GM23248 (cell line): Measurements from ENCODE around the gene CTU2. TPM values are rescaled to one million over a fixed set of nuclear protein-coding genes. Genes with fewer than 3 reads are reported as not detected.

Experiments
- DNase-seq: peaks from one replicate; pipeline ENCODE4 v3.0.0-alpha.2; 2015
- H2AFZ ChIP-seq: fragments of 200-600 bp; sonication (generic); 2 replicates; pipeline ENCODE4 v1.6.1; 2016; ENCODE audit warnings: antibody characterized with exemption
- H3F3A ChIP-seq: fragments of 200-600 bp; sonication (generic); 2 replicates; pipeline ENCODE4 v1.6.1; 2016; ENCODE audit warnings: mild to moderate bottlenecking, antibody characterized with exemption, mixed run types; ENCODE audit not compliant: insufficient read depth
- H3K27ac ChIP-seq: fragments of 200-600 bp; sonication (generic); 2 replicates; pipeline ENCODE4 v1.5.1; 2016; ENCODE audit warnings: mild to moderate bottlenecking
- H3K27me3 ChIP-seq: fragments of 200-600 bp; sonication (generic); replicated peaks from 2 replicates; pipeline ENCODE4 v1.6.1; 2016; ENCODE audit warnings: mild to moderate bottlenecking; ENCODE audit not compliant: insufficient read depth
- H3K36me3 ChIP-seq: fragments of 200-600 bp; sonication (generic); 2 replicates; pipeline ENCODE4 v1.6.1; 2016; ENCODE audit warnings: low read depth, mild to moderate bottlenecking
- H3K4me1 ChIP-seq: fragments of 200-600 bp; sonication (generic); 2 replicates; pipeline ENCODE4 v1.6.1; 2016; ENCODE audit warnings: mild to moderate bottlenecking; ENCODE audit not compliant: insufficient read depth
- H3K4me2 ChIP-seq: fragments of 200-600 bp; sonication (generic); one replicate; pipeline ENCODE4 v1.6.1; 2016; ENCODE audit warnings: mild to moderate bottlenecking; ENCODE audit not compliant: unreplicated experiment
- H3K4me3 ChIP-seq: fragments of 200-600 bp; sonication (generic); 2 replicates; pipeline ENCODE4 v1.5.1; 2016; ENCODE audit warnings: mild to moderate bottlenecking
- H3K79me2 ChIP-seq: fragments of 200-600 bp; sonication (generic); 2 replicates; pipeline ENCODE4 v1.6.1; 2016; ENCODE audit warnings: mild to moderate bottlenecking; ENCODE audit not compliant: insufficient read depth
- H3K9ac ChIP-seq: fragments of 200-600 bp; sonication (generic); 2 replicates; pipeline ENCODE4 v1.6.1; 2016; ENCODE audit warnings: mild to moderate bottlenecking
- H3K9me2 ChIP-seq: fragments of 200-600 bp; sonication (generic); 2 replicates; pipeline ENCODE4 v1.6.1; 2016; ENCODE audit warnings: mixed run types, mild to moderate bottlenecking, moderate library complexity; ENCODE audit not compliant: insufficient read depth
- H3K9me3 ChIP-seq: fragments of 200-600 bp; sonication (generic); one replicate; pipeline ENCODE4 v1.6.1; 2017; ENCODE audit warnings: low read depth
- H4K20me1 ChIP-seq: fragments of 200-600 bp; sonication (generic); 2 replicates; pipeline ENCODE4 v1.6.0; 2016; ENCODE audit not compliant: insufficient read depth
- EZH2 ChIP-seq: fragments of 200-600 bp; sonication (generic); IDR thresholded peaks from 2 replicates; pipeline ENCODE4 v1.6.1; 2018; ENCODE audit warnings: antibody characterized with exemption, mild to moderate bottlenecking; ENCODE audit not compliant: insufficient read depth, poor library complexity, severe bottlenecking
- EZH2phosphoT487 ChIP-seq: fragments of 200-600 bp; sonication (generic); IDR thresholded peaks from 2 replicates; pipeline ENCODE4 v1.6.1; 2018; ENCODE audit warnings: antibody characterized with exemption, moderate library complexity, mild to moderate bottlenecking, low read depth; ENCODE audit not compliant: insufficient read depth
- WGBS, 2 experiments: methylation state at CpG; one replicate each; pipeline ENCODE4 v1.1.6; 2015 to 2017; ENCODE audit warnings: low lambda C conversion rate in 2 of 2, low coverage in 1 of 2; ENCODE audit errors: missing lambda C conversion rate in 2 of 2; 5-methylcytosine and 5-hydroxymethylcytosine counted together
- in situ Hi-C: fragments of 300-500 bp; cut with MboI; formaldehyde crosslinking; loops from 2 replicates; pipeline ENCODE4 v1.15.0; 2020
- polyA plus RNA-seq: library from polyadenylated mRNA; unstranded; fragments of >200 nt; fragmentation: Nextera tagmentation; extraction: Ambion mirVana; gene quantifications from 2 replicates; pipeline ENCODE4 v1.2.1, GENCODE V29; 2016
- total RNA-seq: library from RNA; depleted of rRNA; stranded (reverse); fragments of >200 nt; shearing (Covaris generic); gene quantifications from 2 replicates; pipeline ENCODE4 v1.2.3, GENCODE V29; 2014

Gene CTU2
- total and polyA plus RNA-seq, 2 experiments from 2014 or later, result 16.1 to 20.4 TPM

- no peak for DNase-seq
- Histone ChIP-seq H3K27ac (no peak overlapping the region), H3K4me3 (no peak overlapping the region), H3K36me3 (peaks cover 11% of the 10 kb centered on the region; the same call in 1 of the 2 replicates), H3K4me1 (no peaks in the 10 kb centered on the region), H2AFZ (no peak overlapping the region), H3F3A (no peaks in the 10 kb centered on the region), H3K9me2 (no peaks in the 10 kb centered on the region), H3K27me3 (no peaks in the 10 kb centered on the region), H3K9ac (no peak overlapping the region), H3K4me2 (no peak overlapping the region), H3K79me2 (peaks cover 13% of the 10 kb centered on the region; the same call in 1 of the 2 replicates), H3K9me3 (no peaks in the 10 kb centered on the region), H4K20me1 (no peaks in the 10 kb centered on the region)
- TF ChIP-seq EZH2, result no peak
- TF ChIP-seq EZH2phosphoT487, result no peak
- in situ Hi-C loops, result no loop called here
- WGBS, 2 experiments, result 83 to 94% methylated on average over 9 to 17 of the region's 21 CpGs
These were observed 30.2 kb downstream of the CTU2 start for GRCh38 chr16:88736496-88736895.

- H3K9me3 ChIP-seq, result no peaks in the 10 kb centered on the region
- in situ Hi-C loops, result no loop called here
- H3K4me1 ChIP-seq, result no peaks in the 10 kb centered on the region
- no peak overlapping the region for H3K4me3 ChIP-seq
- 50 to 54% methylated on average over 43 to 50 of the region's 54 CpGs for WGBS, 2 experiments
- H3K36me3 ChIP-seq, result peaks cover 10% of the 10 kb centered on the region; the same call in 1 of the 2 replicates
- no peak overlapping the region for H2AFZ ChIP-seq
- no peak overlapping the region for H3K4me2 ChIP-seq
- peak; percentile 80 for DNase-seq
- H3K9ac ChIP-seq, result no peak overlapping the region
- no peak overlapping the region for H3K27ac ChIP-seq
- no peak for TF ChIP-seq EZH2
- no peak for TF ChIP-seq EZH2phosphoT487
- H3K79me2 ChIP-seq, result peaks cover 20% of the 10 kb centered on the region
- no peaks in the 10 kb centered on the region for H3F3A ChIP-seq
- no peaks in the 10 kb centered on the region for H4K20me1 ChIP-seq
- H3K9me2 ChIP-seq, result no peaks in the 10 kb centered on the region
- H3K27me3 ChIP-seq, result no peaks in the 10 kb centered on the region
These were observed 31.2 kb downstream of the CTU2 start for GRCh38 chr16:88737298-88738150.

GRCh38 chr16:88738151-88739084 is 32.1 kb downstream of the CTU2 start:
- Histone ChIP-seq H3K36me3 (peaks cover 10% of the 10 kb centered on the region; the same call in 1 of the 2 replicates), H3K9ac (no peak overlapping the region), H4K20me1 (no peaks in the 10 kb centered on the region; the same call in 1 of the 2 replicates), H3K79me2 (peaks cover 28% of the 10 kb centered on the region), H3K4me3 (no peak overlapping the region), H3F3A (no peaks in the 10 kb centered on the region), H3K4me2 (no peak overlapping the region), H3K9me3 (no peaks in the 10 kb centered on the region), H3K27me3 (no peaks in the 10 kb centered on the region), H3K27ac (no peak overlapping the region), H3K9me2 (no peaks in the 10 kb centered on the region), H2AFZ (no peak overlapping the region), H3K4me1 (no peaks in the 10 kb centered on the region)
- in situ Hi-C loops, result no loop called here
- WGBS, 2 experiments, result 89 to 92% methylated on average over 41 of the region's 41 CpGs
- TF ChIP-seq EZH2phosphoT487, result no peak
- TF ChIP-seq EZH2, result no peak
- no peak for DNase-seq
